NCI-H2081 (cell line): ENCODE data around the gene SERPINC1.
"Not testable (repeated sequence)": the region's sequence is repeated elsewhere in the genome, so short reads cannot be mapped to it uniquely, and the experiment has no call there.

ENCODE experiments used
- DNase-seq, 2 experiments: peaks; one replicate each; lab custom pipeline; 2025; lab: John Stamatoyannopoulos, UW

Gene SERPINC1

DNA sequence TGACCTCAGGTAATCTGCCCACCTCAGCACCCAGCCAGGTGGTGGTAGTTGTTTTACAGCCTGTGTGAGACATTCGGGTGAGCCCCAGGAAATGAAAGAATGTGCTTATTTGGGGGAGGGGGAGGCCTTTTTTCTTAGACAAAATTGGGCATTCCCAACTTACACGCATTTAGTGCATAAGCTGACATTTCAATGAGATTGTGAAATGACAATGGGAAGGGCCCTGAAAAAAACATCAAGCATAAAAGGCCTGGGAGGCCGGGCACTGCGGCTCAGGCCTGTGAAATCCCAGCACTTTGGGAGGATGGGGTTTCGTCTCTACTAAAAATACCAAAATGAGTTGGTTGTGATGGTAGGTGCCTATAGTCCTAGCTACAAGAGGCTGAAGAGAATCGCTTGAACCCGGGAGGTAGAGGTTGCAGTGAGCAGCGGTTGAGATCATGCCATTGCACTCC, 54.3 kb downstream of the SERPINC1 start:
- DNase-seq, result no peak

DNA sequence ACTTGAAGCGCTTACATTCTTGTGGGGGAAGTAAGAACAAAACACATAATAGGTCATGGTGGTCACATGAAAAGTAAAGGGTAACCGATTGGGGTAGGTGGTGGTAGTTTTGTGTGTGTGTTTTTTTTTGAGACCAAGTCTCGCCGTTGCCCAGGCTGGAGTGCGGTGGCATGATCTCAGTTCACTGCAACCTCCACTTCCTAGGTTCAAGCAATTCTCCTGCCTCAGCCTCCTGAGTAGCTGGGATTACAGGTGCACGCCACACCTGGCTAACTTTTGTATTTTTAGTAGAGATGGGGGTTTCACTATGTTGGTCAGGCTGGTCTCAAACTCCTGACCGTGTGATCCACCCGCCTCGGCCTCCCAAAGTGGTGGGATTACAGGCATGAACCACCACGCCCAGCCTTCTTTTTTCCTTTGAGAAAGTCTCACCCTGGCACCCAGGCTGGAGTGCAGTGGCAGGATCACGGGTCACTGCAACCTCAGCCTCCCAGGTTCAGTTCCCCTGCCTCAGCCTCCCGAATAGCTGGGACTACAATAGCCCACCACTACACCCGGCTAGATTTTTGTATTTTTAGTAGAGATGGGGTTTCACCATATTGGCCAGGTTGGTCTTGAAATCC, 54.9 kb downstream of the SERPINC1 start:
- not testable (repeated sequence) for DNase-seq

DNA sequence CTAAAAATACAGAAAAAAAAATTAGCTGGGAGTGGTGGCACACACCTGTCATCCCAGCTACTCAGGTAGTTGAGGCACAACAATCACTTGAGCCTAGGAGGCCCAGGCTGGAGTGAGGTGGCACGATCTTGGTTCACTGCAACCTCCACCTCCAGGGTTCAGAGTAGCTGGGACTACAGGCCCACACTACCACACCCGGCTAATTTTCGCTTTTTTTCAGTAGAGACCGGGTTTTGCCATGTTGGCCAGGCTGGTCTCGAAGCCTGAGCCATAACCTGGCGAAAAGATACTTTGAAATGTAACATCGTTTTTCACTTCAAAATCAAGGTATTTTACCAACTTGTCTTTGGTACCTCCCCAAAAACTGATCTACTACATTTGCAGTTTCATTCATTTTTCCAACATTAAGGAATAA, 55.4 kb downstream of the SERPINC1 start:
- DNase-seq, result no peak

DNA sequence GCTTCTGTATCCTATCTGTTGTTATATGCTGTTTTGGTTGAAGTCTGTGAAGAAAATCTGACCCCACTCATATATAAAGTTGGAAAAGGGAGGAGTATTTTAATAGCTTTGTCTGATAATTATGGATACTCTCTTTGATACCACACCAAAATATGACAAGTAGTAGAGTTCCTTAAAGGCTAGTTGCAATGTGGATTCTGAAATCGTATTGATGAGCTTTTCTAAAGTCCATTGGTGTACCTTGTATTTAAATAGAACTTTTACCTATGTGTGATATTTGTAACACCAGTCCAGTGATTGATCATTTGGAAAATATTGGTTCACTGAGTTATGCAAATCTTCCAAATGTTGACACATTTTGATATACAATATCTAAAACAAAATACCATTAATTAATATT, 57.1 kb downstream of the SERPINC1 start:
- no peak for DNase-seq

DNA sequence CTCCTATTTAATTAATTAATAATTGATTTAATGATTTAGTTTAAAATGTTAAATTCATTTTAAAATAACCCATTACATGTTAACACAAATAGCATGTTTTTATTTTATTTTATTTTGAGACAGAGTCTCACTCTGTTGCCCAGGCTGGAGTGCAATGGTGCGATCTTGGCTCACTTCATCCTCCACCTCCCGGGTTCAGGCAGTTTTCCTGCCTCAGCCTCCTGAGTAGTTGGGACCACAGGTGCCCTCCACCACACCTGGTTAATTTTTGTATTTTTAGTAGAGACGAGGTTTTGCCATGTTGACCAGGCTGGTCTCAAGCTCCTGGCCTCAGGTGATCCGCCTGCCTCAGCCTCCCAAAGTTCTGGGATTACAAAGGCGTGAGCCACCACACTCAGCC, 57.6 kb downstream of the SERPINC1 start:
- DNase-seq, result not testable (repeated sequence)

DNA sequence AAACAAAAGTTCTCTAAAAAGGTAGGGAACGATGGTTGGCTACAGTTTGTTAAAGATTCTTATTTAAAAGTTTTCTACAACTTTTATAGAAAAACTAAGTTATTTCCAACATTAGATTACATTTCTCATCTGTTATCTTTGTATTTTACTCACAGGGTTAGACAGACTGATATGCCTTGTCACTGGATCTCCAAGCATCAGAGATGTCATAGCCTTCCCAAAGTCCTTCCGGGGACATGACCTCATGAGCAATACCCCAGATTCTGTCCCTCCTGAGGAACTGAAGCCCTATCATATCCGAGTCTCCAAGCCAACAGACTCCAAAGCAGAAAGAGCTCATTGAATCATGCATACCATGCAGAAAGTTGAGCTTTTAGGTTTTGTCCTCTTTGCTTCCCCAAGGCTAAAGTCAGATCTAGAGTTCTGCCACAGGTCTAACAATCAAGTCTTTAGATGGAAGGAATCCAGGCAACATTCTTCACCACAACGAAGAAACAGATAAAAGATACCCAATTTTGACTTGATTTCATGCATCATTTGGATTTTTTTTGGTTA, 59.7 kb downstream of the SERPINC1 start:
- no peak for DNase-seq

DNA sequence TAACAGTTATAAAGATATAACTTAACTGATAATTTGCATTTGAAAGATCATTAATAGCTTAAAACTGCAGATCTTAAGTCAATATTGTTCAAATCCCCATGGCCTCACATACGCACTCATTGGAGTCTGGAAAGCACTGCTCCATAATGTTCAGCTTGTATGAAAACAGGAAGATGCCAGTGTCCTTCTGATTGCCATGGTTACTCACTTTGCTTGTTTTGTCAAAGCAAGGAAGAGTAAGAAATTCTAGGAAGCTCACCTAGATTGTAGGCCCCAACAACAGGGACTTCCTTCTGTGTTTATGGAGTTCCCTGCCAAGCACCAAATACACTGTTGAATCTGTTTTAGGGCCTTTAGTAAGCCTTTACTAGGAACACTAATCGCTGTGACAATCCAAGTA, 60.2 kb downstream of the SERPINC1 start:
- no peak for DNase-seq

DNA sequence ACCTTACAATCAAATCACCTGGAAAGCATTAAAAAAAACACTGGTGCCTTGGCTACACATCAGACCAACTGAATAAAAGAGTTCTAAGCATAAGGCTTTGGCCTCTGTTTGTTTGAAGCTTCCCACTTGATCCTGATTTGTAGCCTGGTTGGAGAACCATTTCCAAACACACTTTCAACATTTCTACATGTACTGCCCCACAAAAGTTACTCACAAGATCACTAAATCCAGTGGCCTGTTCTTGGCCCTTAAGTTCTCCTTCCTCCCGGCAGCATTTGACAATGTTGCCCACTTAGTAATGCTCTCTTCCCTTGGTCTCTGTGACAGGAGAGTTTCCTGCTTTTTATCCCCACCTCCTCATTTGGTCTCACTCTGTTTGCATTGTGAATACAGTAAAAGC, 61.1 kb downstream of the SERPINC1 start:
- no peak for DNase-seq
